K562 (cell line): ENCODE results near the gene NR1H2. TPM values are rescaled to one million over a fixed set of nuclear protein-coding genes. Genes with fewer than 3 reads are reported as not detected.
A peak's percentile ranks its signal among the peaks of the same experiment; 100 is the strongest.

Source experiments
- ATAC-seq: fragments of 200-7000 bp; cut with Tn5 transposase; 3 replicates; pipeline ENCODE4 v1.9.1; 2020; ENCODE audit warnings: moderate library complexity
- BruUV-seq: library from RNA; stranded (reverse); fragments of 400-500 nt; replicated peaks from 2 replicates; lab custom pipeline; 2021; lab: Mats Ljungman, UMichigan
- CTCF ChIA-PET: fragments of 300-600 bp; formaldehyde crosslinking; extraction: SDS; loops from one replicate; lab custom pipeline; 2021; ENCODE audit warnings: low intra/inter-chr PET ratio; lab: Yijun Ruan, JAX
- POLR2A ChIA-PET: fragments of 300-600, 350-650 bp; sonication (Branson Sonifier 250); formaldehyde crosslinking; extraction: SDS; loops from one replicate; lab custom pipeline; 2021; ENCODE audit warnings: antibody characterized with exemption, inconsistent platforms; lab: Yijun Ruan, JAX
- DNase-seq, 4 experiments: peaks; one replicate each; pipeline versions ENCODE4 v3.0.0 to v3.0.0-alpha.2; 2011 to 2018; ENCODE audit warnings: low spot score in 3 of 4, mixed read lengths in 3 of 4; ENCODE audit errors: extremely low read depth in 1 of 4
- FAIRE-seq: peaks from 2 replicates; lab custom pipeline; 2011; peaks lifted over from hg19 to GRCh38; lab: Jason Lieb, UNC
- H2AFZ ChIP-seq: 2 replicates; pipeline ENCODE4 v1.6.0; 2011; ENCODE audit warnings: low read depth, low read length, control low read depth, inconsistent platforms
- H3K27ac ChIP-seq: fragments of 200-600 bp; 3 replicates; pipeline ENCODE4 v1.8.0; 2011; ENCODE audit warnings: low read depth, mild to moderate bottlenecking, control low read depth, inconsistent platforms, low read length, moderate library complexity, mixed read lengths; ENCODE audit errors: extremely low read depth
- H3K27me3 ChIP-seq, 2 experiments: fragments of 300-600 bp in 1 of 2; 2 replicates in 1 of 2; 3 replicates in 1 of 2; pipeline versions ENCODE4 v1.6.0 to v1.8.0; 2011; ENCODE audit warnings: inconsistent platforms in 2 of 2, low read length in 2 of 2, mild to moderate bottlenecking in 1 of 2, mixed read lengths in 1 of 2, moderate library complexity in 1 of 2; ENCODE audit not compliant: control insufficient read depth in 2 of 2, insufficient read depth in 2 of 2
- H3K36me3 ChIP-seq: fragments of 300-600 bp; 3 replicates; pipeline ENCODE4 v1.8.0; 2011; ENCODE audit warnings: mild to moderate bottlenecking, low read length, inconsistent platforms; ENCODE audit not compliant: control insufficient read depth, insufficient read depth
- H3K4me1 ChIP-seq, 2 experiments: fragments of 200-600 bp in 1 of 2; replicated peaks in 1 of 2; 2 replicates in 1 of 2; 3 replicates in 1 of 2; pipeline versions ENCODE4 v1.5.1 to v1.8.0; 2011; ENCODE audit warnings: inconsistent platforms in 2 of 2, low read length in 2 of 2, mild to moderate bottlenecking in 1 of 2, mixed read lengths in 1 of 2, moderate library complexity in 1 of 2; ENCODE audit not compliant: control insufficient read depth in 2 of 2, insufficient read depth in 2 of 2
- H3K4me2 ChIP-seq: 2 replicates; pipeline ENCODE4 v1.6.1; 2011; ENCODE audit warnings: low read length, control low read depth, inconsistent platforms, mixed read lengths; ENCODE audit not compliant: insufficient read depth
- H3K4me3 ChIP-seq: fragments of 200-600 bp; sonication (generic), shearing (Covaris generic); 2 replicates; pipeline ENCODE4 v1.5.1; 2016; ENCODE audit warnings: control low read depth, inconsistent platforms
- H3K79me2 ChIP-seq: fragments of 200-600 bp; 3 replicates; pipeline ENCODE4 v1.8.0; 2011; ENCODE audit warnings: low read length, inconsistent platforms; ENCODE audit not compliant: control insufficient read depth, insufficient read depth
- H3K9ac ChIP-seq, 2 experiments: 2 replicates each; pipeline versions ENCODE4 v1.6.0 to v1.6.1; 2011; ENCODE audit warnings: low read depth in 2 of 2, low read length in 2 of 2, control low read depth in 1 of 2, inconsistent platforms in 1 of 2, mild to moderate bottlenecking in 1 of 2, mixed read lengths in 1 of 2; ENCODE audit not compliant: insufficient read depth in 1 of 2
- H3K9me1 ChIP-seq: one replicate; pipeline ENCODE4 v1.6.0; 2011; ENCODE audit warnings: inconsistent platforms, mild to moderate bottlenecking, low read length, moderate library complexity; ENCODE audit not compliant: control insufficient read depth, insufficient read depth
- H3K9me3 ChIP-seq: replicated peaks from 2 replicates; pipeline ENCODE4 v1.5.1; 2011; ENCODE audit warnings: low read depth, low read length, inconsistent platforms; ENCODE audit not compliant: control insufficient read depth, insufficient read depth
- H4K20me1 ChIP-seq: replicated peaks from 2 replicates; pipeline ENCODE4 v1.6.1; 2011; ENCODE audit warnings: low read length, inconsistent platforms, mixed read lengths; ENCODE audit not compliant: control insufficient read depth, insufficient read depth
- PHB2 ChIP-seq: fragments of 450-650 bp; IDR thresholded peaks from 2 replicates; pipeline ENCODE4 v1.6.1; 2017; ENCODE audit warnings: low read depth
- POLR2AphosphoS5 ChIP-seq: IDR thresholded peaks from 2 replicates; pipeline ENCODE4 v1.6.1; 2011; ENCODE audit warnings: mild to moderate bottlenecking, low read depth, low read length, moderate library complexity; ENCODE audit not compliant: control insufficient read depth, insufficient read depth
- POLR2H ChIP-seq: IDR thresholded peaks from 2 replicates; pipeline ENCODE4 v1.6.1; 2016; ENCODE audit warnings: missing genetic modification characterization, low read depth, mild to moderate bottlenecking, control low read depth, missing compliant biosample characterization, moderate library complexity
- RCOR1 ChIP-seq, 2 experiments: IDR thresholded peaks; 2 replicates each; pipeline ENCODE4 v1.6.1; 2012; ENCODE audit warnings: low read depth in 2 of 2, low read length in 2 of 2, borderline replicate concordance in 1 of 2, improper control_type of control experiment in 1 of 2
- WGBS: fragments of 100-300 bp; shearing (Covaris generic); methylation state at CpG from one replicate; pipeline ENCODE4 v1.1.6; 2016; ENCODE audit warnings: low coverage, mixed read lengths; ENCODE audit not compliant: insufficient coverage; ENCODE audit errors: missing lambda C conversion rate; 5-methylcytosine and 5-hydroxymethylcytosine counted together
- in situ Hi-C: fragments of 300-500 bp; cut with MboI; formaldehyde crosslinking; loops from 4 replicates; pipeline ENCODE4 v1.15.0; 2018; ENCODE audit warnings: inconsistent platforms, mixed read lengths
- intact Hi-C: fragments of 100-400 bp; cut with micrococcal nuclease; formaldehyde crosslinking; loops from 2 replicates; pipeline ENCODE4 v1.14.2; 2022
- polyA plus RNA-seq, 8 experiments: library from polyadenylated mRNA; depleted of rRNA in 4 of 8; stranded (reverse) in 5 of 8; unstranded in 3 of 8; fragments of >200 nt; fragmentation: Nextera tagmentation in 2 of 8; fragmentation: Illumina TruSeq in 1 of 8; extraction: Ambion mirVana in 2 of 8; extraction: Trizol in 1 of 8; gene quantifications; 2 replicates each; pipeline versions ENCODE4 v1.2.1 to v1.2.3, GENCODE V29; 2011 to 2014; ENCODE audit warnings: inconsistent platforms in 1 of 8, missing spikeins in 1 of 8
- total RNA-seq, 7 experiments: library from RNA; depleted of rRNA in 6 of 7; stranded (reverse); fragments of >200 nt in 6 of 7; fragmentation: Illumina TruSeq in 2 of 7; extraction: Trizol in 2 of 7; gene quantifications; 2 replicates each; pipeline versions ENCODE4 v1.2.1 to v1.2.3, GENCODE V29; 2011 to 2021; ENCODE audit warnings: low replicate concordance in 1 of 7
- TF ChIP-seq, protein P1 (sequence below): fragments of 250-450 bp; sonication (Bioruptor Pico); IDR thresholded peaks from 2 replicates; pipeline ENCODE4 v1.8.0; 2022; ENCODE audit warnings: inconsistent platforms, mild to moderate bottlenecking, moderate library complexity, borderline replicate concordance
- TF ChIP-seq, protein P2 (sequence below), 2 experiments: fragments of 450-650 bp; formaldehyde crosslinking in 1 of 2; IDR thresholded peaks; 2 replicates each; pipeline versions ENCODE4 v1.4.0 to v1.6.1; 2014 to 2020; ENCODE audit warnings: mild to moderate bottlenecking in 2 of 2, borderline replicate concordance in 1 of 2, low read depth in 1 of 2

NR1H2 gene
- total and polyA plus RNA-seq, 9 of the 15 experiments (the other 6 are each of a cell fraction or from before 2014, with no cell fraction given) = 0.11 to 73.8 (median 24.0) TPM

DNA sequence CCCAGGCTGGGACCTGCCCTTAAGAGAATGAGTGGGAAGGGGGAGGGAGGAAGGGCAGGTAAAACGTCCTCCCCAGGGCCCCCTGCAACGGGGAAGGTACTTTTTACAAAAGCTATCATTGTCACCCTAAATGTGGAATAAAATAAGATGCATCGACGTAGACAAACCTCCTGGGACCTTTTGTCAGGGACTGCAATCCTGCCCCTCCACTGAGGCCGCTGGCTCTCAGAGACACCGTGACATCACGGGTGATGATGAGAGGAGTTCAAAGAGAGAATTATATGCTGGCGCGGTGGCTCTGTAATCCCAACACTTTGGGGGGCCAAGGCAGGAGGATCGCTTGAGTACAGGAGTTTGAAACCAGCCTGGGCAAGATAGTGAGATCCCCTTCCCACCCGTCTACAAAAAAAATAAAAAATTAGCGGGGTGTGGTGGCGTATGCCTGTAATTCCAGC lies 54.7 kb downstream of the NR1H2 start:
- no TSS peak for BruUV-seq
- peak overlapping the region; percentile 45 to 88; a peak in 3 of 4 replicates for H3K9ac ChIP-seq
- no peaks in the 10 kb centered on the region for H3K27me3 ChIP-seq
- 0 out of 2 replicates have a peak overlapping the region, but pooled peaks have one; percentile 53 for H3K4me3 ChIP-seq
- intact Hi-C loops = no loop called here
- in situ Hi-C loops = no loop called here
- CTCF ChIA-PET = no interaction called here
- H2AFZ ChIP-seq = peak overlapping the region; percentile 93
- peak overlapping the region; percentile 85 for H3K4me2 ChIP-seq
- H3K36me3 ChIP-seq = no peaks in the 10 kb centered on the region
- peaks cover 12 to 52% of the 10 kb centered on the region in 2 experiments; a peak in 4 of 5 replicates for H3K4me1 ChIP-seq
- POLR2A ChIA-PET = interaction anchor here (0.6 to 1.1 kb wide), 3 partner anchors 13 to 124 kb away, joined by 3 read pairs; no protein-coding TSS in a partner anchor
- DNase-seq (peak in 1 of 4 experiments; percentile 19), FAIRE-seq (no peak), ATAC-seq (no peak)
- no peaks in the 10 kb centered on the region for H3K9me1 ChIP-seq
- WGBS = 59% methylated on average over 11 of the region's 13 CpGs
- no peaks in the 10 kb centered on the region for H4K20me1 ChIP-seq
- TF ChIP-seq, protein P1, sequence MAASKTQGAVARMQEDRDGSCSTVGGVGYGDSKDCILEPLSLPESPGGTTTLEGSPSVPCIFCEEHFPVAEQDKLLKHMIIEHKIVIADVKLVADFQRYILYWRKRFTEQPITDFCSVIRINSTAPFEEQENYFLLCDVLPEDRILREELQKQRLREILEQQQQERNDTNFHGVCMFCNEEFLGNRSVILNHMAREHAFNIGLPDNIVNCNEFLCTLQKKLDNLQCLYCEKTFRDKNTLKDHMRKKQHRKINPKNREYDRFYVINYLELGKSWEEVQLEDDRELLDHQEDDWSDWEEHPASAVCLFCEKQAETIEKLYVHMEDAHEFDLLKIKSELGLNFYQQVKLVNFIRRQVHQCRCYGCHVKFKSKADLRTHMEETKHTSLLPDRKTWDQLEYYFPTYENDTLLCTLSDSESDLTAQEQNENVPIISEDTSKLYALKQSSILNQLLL = no peak
- TF ChIP-seq PHB2 (no peak), RCOR1 (IDR thresholded peaks at IDR 0.05; ENCODE audit: borderline replicate concordance in 1 of 2, low read depth in 2 of 2, low read length in 2 of 2) (no peak), POLR2H (tag) (no peak), POLR2AphosphoS5 (no peak)
- TF ChIP-seq, protein P2, sequence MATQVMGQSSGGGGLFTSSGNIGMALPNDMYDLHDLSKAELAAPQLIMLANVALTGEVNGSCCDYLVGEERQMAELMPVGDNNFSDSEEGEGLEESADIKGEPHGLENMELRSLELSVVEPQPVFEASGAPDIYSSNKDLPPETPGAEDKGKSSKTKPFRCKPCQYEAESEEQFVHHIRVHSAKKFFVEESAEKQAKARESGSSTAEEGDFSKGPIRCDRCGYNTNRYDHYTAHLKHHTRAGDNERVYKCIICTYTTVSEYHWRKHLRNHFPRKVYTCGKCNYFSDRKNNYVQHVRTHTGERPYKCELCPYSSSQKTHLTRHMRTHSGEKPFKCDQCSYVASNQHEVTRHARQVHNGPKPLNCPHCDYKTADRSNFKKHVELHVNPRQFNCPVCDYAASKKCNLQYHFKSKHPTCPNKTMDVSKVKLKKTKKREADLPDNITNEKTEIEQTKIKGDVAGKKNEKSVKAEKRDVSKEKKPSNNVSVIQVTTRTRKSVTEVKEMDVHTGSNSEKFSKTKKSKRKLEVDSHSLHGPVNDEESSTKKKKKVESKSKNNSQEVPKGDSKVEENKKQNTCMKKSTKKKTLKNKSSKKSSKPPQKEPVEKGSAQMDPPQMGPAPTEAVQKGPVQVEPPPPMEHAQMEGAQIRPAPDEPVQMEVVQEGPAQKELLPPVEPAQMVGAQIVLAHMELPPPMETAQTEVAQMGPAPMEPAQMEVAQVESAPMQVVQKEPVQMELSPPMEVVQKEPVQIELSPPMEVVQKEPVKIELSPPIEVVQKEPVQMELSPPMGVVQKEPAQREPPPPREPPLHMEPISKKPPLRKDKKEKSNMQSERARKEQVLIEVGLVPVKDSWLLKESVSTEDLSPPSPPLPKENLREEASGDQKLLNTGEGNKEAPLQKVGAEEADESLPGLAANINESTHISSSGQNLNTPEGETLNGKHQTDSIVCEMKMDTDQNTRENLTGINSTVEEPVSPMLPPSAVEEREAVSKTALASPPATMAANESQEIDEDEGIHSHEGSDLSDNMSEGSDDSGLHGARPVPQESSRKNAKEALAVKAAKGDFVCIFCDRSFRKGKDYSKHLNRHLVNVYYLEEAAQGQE (IDR thresholded peaks at IDR 0.05; ENCODE audit: borderline replicate concordance) = no peak
- TF ChIP-seq, protein P2 (CRISPR knock-in tag; IDR thresholded peaks at IDR 0.05; ENCODE audit: low read depth) = no peak
- no peak overlapping the region; the same call in 2 of the 3 replicates for H3K27ac ChIP-seq
- H3K79me2 ChIP-seq = no peaks in the 10 kb centered on the region
- H3K9me3 ChIP-seq = no peaks in the 10 kb centered on the region
